ENCODE data around the gene B4GALNT3. TPM values are rescaled to one million over a fixed set of nuclear protein-coding genes. Genes with fewer than 3 reads are reported as not detected.

Gene B4GALNT3
- total and polyA plus RNA-seq, 10 of the 15 experiments (the other 5 are each of a cell fraction or from before 2014, with no cell fraction given): 0.05 to 4.2 (median 2.7) TPM; not detected in 1

- intact Hi-C loops (cut with micrococcal nuclease; ENCODE audit: unreplicated experiment): no loop called here
- CTCF ChIA-PET: no interaction called here
- TF ChIP-seq POU2F2 (IDR thresholded peaks at IDR 0.05; ENCODE audit: borderline replicate concordance, low read depth, low read length): no peak
- no peak for TF ChIP-seq CTCF (IDR thresholded peaks at IDR 0.05 in 2 of 3, conservative IDR thresholded peaks at IDR 0.05 in 1 of 3; ENCODE audit: control insufficient read depth in 2 of 3, extremely low read depth in 1 of 3, insufficient read depth in 1 of 3, low read depth in 3 of 3, low read length in 3 of 3)
- no peak for TF ChIP-seq TCF12 (IDR thresholded peaks at IDR 0.05; ENCODE audit: low read depth, low read length)
- no peak for TF ChIP-seq FOS (IDR thresholded peaks at IDR 0.05; ENCODE audit: borderline replicate concordance, extremely low read depth, insufficient read length)
- TF ChIP-seq HDAC2 (IDR thresholded peaks at IDR 0.05): no peak
- no peak for TF ChIP-seq NR2C2 (IDR thresholded peaks at IDR 0.05; ENCODE audit: borderline replicate concordance, control insufficient read depth, insufficient read length, low read depth)
- TF ChIP-seq IRF4 (IDR thresholded peaks at IDR 0.05; ENCODE audit: low read depth, low read length): no peak
- no peak for TF ChIP-seq BMI1 (IDR thresholded peaks at IDR 0.05; ENCODE audit: borderline replicate concordance)
- no peak for TF ChIP-seq HDAC6 (IDR thresholded peaks at IDR 0.05; ENCODE audit: unreplicated experiment)
- TF ChIP-seq CUX1 (IDR thresholded peaks at IDR 0.05; ENCODE audit: insufficient replicate concordance, low read depth, low read length): no peak
- no peak for TF ChIP-seq TAF1 (IDR thresholded peaks at IDR 0.05; ENCODE audit: borderline replicate concordance, low read depth, low read length)
- TF ChIP-seq HSF1 (IDR thresholded peaks at IDR 0.05; ENCODE audit: low read depth, low read length): no peak
- no peak for TF ChIP-seq RUNX3 (IDR thresholded peaks at IDR 0.05; ENCODE audit: low read length)
- TF ChIP-seq PBX3 (IDR thresholded peaks at IDR 0.05; ENCODE audit: insufficient replicate concordance, low read depth, low read length): no peak
These were observed 30.5 kb downstream of the B4GALNT3 start for GRCh38 chr12:490260-490659.

More at GRCh38 chr12:490260-490659, 30.5 kb downstream of the B4GALNT3 start:
- no peak for FAIRE-seq
- H3K79me2 ChIP-seq (ENCODE audit: control insufficient read depth, insufficient read depth, low read length): no peaks in the 10 kb centered on the region
- no peaks in the 10 kb centered on the region for H4K20me1 ChIP-seq (ENCODE audit: control insufficient read depth, insufficient read depth)
- H2AFZ ChIP-seq (ENCODE audit: control insufficient read depth, low read depth, low read length): no peak overlapping the region
- H3K9me3 ChIP-seq (replicated peaks; ENCODE audit: control insufficient read depth, insufficient read depth, low read length): no peaks in the 10 kb centered on the region; the same call in 2 of the 3 replicates
- H3K4me3 ChIP-seq: no peak overlapping the region
- no peaks in the 10 kb centered on the region for H3K4me1 ChIP-seq (ENCODE audit: control insufficient read depth, insufficient read depth, low read length)
- ChIA-PET RAD21 (ENCODE audit: unreplicated experiment) (no interaction called here), POLR2A (no interaction called here), SMC1A (ENCODE audit: uncharacterized antibody, unreplicated experiment) (no interaction called here)
- no peak for ATAC-seq
- no peak overlapping the region for H3K4me2 ChIP-seq (ENCODE audit: control insufficient read depth, insufficient read depth)
- H3K27ac ChIP-seq (ENCODE audit: control insufficient read depth, insufficient read depth): no peak overlapping the region
- no TSS peak for BruUV-seq (replicated peaks)
- no peaks in the 10 kb centered on the region; a peak in 2 of 4 replicates for H3K27me3 ChIP-seq (replicated peaks in 1 of 2; ENCODE audit: control insufficient read depth in 2 of 2, insufficient read depth in 2 of 2, low read length in 1 of 2)
- DNase-seq (ENCODE audit: low read depth, low spot score): no peak
- no peak overlapping the region for H3K9ac ChIP-seq (ENCODE audit: control insufficient read depth, insufficient read depth, low read length)
- in situ Hi-C loops (cut with MboI): no loop called here
- H3K36me3 ChIP-seq (ENCODE audit: control insufficient read depth in 2 of 2, insufficient read depth in 2 of 2, low read length in 1 of 2): no peaks in the 10 kb centered on the region

Measured in GM12878 (cell line).